NT2/D1 (cell line): ENCODE data around the gene HSPB9.
"Not testable (repeated sequence)": the region's sequence is repeated elsewhere in the genome, so short reads cannot be mapped to it uniquely, and the experiment has no call there.

ENCODE experiments used
- SUZ12 ChIP-seq: IDR thresholded peaks from 2 replicates; pipeline ENCODE4 v1.6.1; 2011; ENCODE audit not compliant: insufficient read length, insufficient read depth; ENCODE audit errors: extremely low read depth
- YY1 ChIP-seq: IDR thresholded peaks from 2 replicates; pipeline ENCODE4 v1.6.1; 2011; ENCODE audit not compliant: insufficient read length, insufficient read depth
- ZNF274 ChIP-seq: IDR thresholded peaks from 2 replicates; pipeline ENCODE4 v1.6.1; 2011; ENCODE audit warnings: mild to moderate bottlenecking, low read depth, low read length

GRCh38 chr17:42140690-42141089 lies 18.1 kb downstream of the HSPB9 start:
- TF ChIP-seq SUZ12, ZNF274, YY1: not testable (repeated sequence)
